Posterior vena cava (tissue), 2 donors: Measurements from ENCODE around the gene NDUFV3. TPM values are rescaled to one million over a fixed set of nuclear protein-coding genes. Genes with fewer than 3 reads are reported as not detected.
"Not testable (repeated sequence)": the region's sequence is repeated elsewhere in the genome, so short reads cannot be mapped to it uniquely, and the experiment has no call there.

Source experiments
- DNase-seq: peaks from one replicate; pipeline ENCODE4 v3.0.0-alpha.2; 2020; ENCODE audit warnings: low spot score
- intact Hi-C, 2 donors: fragments of 100-400 bp; cut with DNase I; formaldehyde crosslinking; loops; one replicate each; pipeline versions ENCODE4 v1.14.1 to v1.14.2; 2022 to 2023
- total RNA-seq, 2 donors: library from RNA; stranded (reverse); fragmentation: NEBNext Ultra II Directional; extraction: Animal tissue kit (Norgen Biotek cat#: 25700); gene quantifications; one replicate each; pipeline ENCODE4 v1.2.1, GENCODE V29; 2021
- donor health status: DM: yes; HTN: yes; CAD: no.
- donor health status: DM: yes; HTN: yes; CAD: no.

NDUFV3 gene
- total RNA-seq, 2 donors from 2014 or later = 26.1 to 39.0 TPM

DNA sequence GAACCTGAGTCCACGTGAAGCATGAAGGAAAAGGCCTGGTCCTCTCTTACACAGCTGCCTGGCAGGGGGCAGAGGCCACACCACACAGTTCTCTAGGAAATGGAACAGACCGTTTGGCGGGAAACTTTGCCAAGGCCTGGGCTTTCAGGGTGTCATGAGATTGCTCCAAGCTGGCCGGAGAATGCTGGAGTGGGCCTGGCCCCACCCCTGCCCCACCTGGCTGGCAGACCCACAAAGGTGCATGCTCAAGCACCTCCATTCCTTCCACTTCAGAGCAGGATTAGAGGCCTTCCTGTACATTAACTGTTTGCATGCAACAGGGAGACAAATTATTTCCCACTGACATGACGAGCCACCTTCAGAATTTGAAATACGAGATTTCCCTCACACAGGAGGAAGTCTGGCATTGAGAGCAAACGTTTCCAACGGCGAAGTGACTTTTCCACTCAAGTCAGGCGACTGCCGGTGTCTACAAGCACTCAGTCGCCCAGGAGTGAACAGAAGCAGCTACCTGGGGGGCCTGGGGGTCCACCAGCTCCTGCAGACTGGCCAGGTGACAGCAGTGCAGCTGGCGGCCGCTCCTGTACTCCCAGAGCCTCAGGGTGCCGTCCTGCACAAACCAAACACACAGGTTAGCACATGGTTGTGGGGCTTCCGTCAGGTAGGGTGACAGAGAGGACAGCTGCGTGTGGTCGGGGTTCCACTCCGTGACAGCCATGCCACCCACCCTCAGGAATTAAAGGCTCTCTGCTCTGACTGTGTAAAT is 37.8 kb upstream of the NDUFV3 start:
- no peak for DNase-seq
- intact Hi-C loops = no loop called here

DNA sequence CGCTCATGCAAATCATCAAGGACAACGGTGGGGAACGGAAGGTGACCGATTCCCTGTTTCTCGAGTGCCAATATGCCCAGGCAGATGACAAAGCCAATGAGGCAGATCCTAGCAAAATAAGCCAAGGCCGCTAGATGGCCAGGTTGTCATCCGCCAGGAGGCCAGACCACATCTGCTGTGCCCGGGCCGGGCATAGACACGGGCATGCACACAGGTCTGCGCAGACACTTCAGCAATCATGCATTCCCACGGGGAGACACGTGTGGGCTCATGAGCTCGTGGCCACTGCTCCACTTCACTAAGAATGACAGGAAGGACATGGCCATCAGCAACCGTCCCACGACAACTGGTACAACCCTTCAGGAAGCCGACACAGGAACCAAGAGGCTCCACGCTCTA is 37.2 kb upstream of the NDUFV3 start:
- no peak for DNase-seq
- intact Hi-C loops = no loop called here

- intact Hi-C loops = no loop called here
- no peak for DNase-seq
Observed at GRCh38 chr21:42857216-42857615, 35.9 kb upstream of the NDUFV3 start.

DNA sequence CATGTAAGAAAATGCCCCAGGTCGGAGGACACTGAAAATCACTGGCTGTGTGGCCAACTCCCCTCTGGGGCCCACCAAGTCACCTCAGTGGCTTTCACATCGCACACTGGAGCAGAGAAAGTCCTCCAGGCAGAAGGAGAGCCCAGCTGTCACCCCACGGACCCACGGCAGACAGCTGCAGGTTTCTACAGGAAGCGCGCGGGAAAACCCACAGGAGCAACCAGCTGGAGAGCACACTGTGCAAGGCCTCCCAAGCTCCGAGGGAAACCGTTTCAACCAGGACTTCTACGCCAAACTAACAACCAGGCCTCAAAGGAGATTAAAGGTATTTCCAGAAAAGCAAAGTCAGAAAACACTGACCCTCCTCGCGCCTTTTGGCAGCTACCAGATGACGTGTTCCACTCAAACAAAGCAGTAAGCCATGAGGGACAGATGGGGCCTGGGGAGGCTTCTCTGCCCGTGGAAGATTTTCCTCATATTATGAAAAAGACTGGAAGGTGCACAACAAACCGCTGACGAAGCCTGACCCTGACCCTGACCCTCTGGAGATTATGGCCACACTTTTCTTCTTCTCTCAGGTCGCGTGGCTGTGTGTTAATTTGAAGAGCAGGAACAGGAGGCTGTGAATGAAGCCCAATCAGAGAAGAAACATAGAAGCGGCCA is 34.8 kb upstream of the NDUFV3 start:
- DNase-seq = no peak
- intact Hi-C loops = no loop called here

DNA sequence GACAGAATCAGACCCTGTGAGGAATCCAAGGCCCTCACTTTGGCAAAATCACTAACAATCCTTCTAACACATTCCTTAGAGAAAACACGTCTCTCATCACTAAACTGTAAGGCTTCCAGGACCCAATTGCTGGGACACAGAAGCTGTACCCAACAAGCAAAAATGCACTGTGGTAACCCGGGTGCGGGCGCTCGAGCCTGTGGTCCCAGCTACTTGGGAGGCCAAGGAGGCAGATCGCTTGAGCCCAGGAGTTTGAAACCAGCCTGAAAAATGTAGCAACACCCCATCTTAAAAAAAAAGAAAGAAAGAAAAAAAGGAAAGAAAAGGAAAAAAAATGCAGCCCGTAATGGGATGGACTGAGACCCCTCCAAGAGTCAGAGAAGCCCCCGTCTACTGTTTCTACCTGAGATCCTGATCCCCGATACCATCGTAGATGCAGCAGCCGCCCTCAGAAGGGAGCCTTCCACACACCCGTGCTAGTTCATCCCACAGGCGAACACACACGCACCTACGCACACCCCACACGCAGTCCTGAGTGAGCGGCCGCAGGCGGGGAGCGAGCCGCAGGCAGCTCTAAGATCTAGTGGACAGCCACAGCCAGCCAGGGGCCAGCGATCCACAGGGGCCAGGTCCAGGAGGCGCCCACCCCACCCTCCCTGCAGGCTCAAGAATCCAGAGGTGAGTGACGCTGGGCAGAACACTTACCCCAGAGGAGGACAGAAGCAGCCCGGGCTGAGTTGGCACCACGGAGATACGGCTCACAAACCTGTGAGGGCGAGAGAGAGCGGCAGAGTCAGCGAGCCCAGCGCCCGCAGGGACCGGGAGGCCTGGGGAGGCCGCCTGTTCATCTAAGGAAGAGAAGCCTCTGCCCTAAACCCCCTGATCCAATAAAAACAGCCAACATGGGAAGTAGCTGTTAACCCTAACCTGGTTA is 33.9 kb upstream of the NDUFV3 start:
- DNase-seq = no peak
- intact Hi-C loops = no loop called here

DNA sequence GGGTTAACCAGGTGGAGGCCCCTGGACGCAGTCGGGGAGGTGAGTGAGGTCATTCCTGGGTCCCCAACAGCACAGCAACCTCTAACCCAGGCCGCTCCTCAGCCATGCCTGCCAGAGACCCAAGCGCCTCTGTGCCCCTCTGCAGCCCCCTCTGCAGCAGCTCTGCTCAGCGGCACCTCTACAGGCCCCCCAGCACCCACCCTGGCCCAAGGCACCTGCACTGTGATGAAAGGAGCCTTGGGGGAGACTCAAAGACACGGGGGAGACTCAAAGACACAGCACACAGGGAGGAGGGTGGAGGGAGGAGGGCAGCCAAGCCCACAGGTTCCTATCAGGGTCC is 33.2 kb upstream of the NDUFV3 start:
- intact Hi-C loops = no loop called here

GRCh38 chr21:42860345-42860744 is 32.8 kb upstream of the NDUFV3 start:
- intact Hi-C loops = no loop called here
- DNase-seq = no peak

More for the DNA sequence above, 33.2 kb upstream of the NDUFV3 start:
- DNase-seq = no peak

DNA sequence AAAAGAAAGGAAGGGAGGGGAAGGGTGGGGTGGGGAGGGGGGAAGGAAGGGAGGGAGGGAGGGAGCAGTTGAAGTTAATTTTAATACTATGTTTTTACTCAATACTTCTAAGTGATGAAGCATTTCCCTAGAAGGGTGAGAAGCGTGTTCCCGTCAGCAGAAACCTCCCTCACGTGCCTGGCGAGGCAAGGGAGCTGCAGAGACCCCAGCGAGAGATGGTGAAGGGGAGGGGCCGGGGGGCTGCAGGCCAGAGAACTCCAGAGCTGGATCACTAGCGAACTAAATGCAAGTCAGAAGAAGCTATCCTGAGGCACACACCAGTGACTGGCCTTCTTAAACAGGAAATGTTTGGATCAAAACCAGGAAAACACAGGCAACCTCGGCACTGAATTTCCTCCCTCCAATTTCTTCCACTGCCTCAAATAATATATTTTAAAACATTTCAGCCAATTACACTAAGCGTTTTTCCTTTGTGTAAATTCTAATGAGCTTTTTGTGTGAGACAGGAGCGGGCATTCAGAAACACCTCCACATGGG is 31.7 kb upstream of the NDUFV3 start:
- intact Hi-C loops = no loop called here
- no peak for DNase-seq

GRCh38 chr21:42861848-42862400 is 31.2 kb upstream of the NDUFV3 start:
- DNase-seq = no peak
- intact Hi-C loops = no loop called here

DNA sequence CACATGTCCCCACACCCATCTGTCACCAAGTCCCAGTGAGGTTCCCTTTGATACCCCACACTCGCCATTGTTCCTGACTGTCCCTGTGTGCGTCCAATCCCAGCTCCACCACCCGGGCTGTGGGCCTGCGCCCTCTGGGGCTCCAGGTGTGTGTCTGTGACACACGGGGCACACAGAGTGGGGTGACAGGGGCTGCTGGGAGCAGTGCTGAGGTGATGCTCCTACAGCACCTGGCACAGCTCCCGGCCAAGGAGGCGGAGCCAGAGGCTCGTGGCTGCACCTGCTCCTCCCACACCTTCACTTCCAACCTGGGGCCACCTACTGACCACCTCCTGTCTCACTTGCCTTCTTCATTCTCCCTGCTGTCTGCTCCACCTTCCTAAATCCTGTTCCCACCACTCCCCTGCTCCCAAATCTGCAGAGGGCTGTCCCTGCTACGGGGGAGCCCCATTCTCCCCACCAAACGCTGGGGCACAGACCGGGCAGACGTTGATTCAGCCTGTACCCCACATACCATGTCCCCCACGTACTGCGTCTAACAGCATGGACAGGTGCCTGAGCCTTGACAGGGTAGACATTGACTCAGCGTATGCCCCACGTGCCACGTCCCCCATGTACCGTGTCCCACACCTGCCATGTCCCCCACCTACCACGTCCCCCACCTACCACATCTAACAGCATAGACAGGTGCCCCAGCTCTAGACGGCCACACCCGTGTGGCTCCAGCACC is 30.2 kb upstream of the NDUFV3 start:
- intact Hi-C loops = no loop called here
- DNase-seq = no peak

DNA sequence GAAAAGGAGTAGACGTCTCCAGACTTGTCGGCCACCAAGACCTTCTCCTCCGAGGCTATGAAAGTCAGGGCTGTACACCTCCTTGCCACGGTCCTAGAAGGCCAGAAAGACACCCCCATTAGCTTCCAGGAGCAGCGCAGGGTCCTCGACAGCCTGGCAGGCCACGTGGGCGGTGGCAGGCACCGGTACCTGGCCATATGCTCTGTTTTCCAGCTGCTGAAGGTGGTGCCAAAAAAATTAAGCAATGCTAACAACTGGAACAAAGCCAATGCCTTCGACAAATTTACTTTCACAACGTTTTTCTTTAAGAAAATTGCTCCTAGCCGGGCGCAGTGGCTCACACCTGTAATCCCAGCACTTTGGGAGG is 29.6 kb upstream of the NDUFV3 start:
- no peak for DNase-seq
- intact Hi-C loops = no loop called here

GRCh38 chr21:42864286-42864685 is 28.8 kb upstream of the NDUFV3 start:
- intact Hi-C loops = no loop called here

DNA sequence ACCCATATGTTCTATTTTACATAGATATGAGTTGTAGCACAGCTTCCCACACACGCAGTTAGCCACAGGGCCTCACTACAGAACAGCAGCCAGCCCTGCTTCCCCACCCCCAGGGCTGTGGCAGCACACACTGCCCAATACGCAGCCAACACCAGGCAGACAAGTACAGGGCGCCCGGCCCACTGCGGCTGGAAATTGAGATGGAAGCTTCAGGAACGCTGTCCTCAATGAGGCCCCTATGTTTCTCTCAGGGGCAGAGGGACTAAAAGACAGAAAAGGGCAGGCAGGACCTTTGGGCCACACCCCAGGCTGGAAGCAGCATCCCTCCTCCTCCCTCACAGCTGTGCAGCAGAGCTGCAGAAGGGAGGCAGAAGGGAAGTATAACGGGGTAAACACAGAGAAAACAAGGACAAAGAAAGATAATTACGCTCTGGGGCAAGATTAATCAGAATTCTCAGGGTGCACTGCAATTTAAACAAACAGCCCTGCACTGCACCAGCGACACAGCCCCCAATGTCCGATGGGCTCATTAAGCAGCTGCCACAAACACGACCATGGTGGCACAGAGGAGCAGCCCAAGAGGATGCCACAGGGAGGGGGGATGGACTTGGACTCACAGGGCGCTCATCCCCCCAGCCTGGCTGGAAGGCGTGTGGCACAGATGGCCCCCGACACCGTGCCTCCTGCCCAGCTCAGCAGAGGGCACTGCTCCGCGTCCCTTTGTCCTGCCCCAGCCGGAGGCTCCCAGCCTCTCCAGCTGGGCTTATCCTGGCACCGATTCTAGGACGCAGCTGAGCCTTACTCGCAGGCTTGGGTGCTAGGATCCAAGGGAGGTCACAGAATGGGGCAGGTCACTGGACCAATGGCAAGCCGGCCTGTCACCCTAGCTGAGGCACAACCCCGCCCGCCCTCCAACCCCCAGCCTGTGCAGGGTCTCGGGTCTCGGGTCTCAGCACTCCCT is 28.0 kb upstream of the NDUFV3 start:
- DNase-seq = no peak
- intact Hi-C loops = no loop called here

More at GRCh38 chr21:42864286-42864685, 28.8 kb upstream of the NDUFV3 start:
- no peak for DNase-seq

- intact Hi-C loops = no loop called here
- no peak for DNase-seq
Observed at GRCh38 chr21:42865776-42866160, 27.3 kb upstream of the NDUFV3 start.

DNA sequence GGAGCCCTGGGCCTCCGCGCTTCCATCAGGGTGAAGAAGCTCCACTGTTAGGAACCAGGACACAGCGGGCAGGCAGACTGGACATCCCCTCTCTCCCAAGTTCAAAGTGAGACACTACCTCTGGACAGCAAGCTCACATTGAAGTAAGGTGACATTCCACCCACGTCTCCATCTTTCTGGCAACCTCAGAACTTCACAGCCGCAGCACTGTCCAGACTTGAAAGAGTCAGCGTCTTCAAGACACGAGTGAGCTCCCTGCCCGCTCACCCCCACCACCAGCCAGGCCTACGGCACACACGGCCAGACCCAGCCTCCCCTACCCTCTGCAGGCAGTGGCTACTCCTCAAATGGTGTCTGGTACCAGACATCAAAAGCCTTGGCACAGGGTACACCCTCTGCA is 24.9 kb upstream of the NDUFV3 start:
- no peak for DNase-seq
- intact Hi-C loops = no loop called here

DNA sequence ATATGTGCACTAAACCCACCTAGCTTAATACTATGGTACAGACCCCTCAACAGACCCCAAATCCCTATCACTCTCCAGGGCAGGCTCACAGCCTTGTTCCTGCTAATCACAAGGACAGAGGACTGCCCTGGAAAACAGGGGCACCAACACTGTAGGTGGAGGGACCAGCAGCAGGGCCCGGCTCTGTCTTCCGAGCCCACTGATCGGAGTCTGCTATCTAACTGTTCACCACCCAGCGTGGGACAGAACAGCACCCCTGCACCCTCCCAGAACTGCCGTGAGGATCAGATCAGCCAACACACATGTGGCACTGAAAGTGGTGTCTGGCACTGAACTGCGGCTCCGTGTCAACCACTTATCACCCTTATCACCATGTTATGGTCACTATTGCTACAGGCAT is 20.0 kb upstream of the NDUFV3 start:
- DNase-seq = no peak
- intact Hi-C loops = no loop called here

DNA sequence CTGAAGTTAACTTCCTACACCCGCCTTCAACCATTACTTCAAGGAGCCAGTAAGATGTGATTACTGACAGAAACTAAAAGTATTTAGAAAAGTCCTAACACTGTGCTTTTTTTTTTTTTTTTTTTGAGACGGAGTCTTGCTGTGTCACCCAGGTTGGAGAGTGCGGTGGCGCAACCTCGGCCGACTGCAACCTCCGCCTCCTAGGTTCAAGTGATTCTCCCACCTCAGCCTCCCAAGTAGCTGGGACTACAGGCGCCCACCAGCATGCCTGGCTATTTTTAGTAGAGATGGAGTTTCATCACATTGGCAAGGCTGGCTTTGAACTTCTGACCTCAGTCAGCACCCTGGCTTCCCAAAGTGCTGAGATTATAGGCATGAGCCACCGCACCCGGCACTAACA is 17.3 kb upstream of the NDUFV3 start:
- DNase-seq, intact Hi-C loops: not testable (repeated sequence)

GRCh38 chr21:42878678-42878992 is 14.5 kb upstream of the NDUFV3 start:
- intact Hi-C loops = no loop called here
- DNase-seq = no peak
